K562 (cell line): ENCODE data around the gene GRHPR. TPM values are rescaled to one million over a fixed set of nuclear protein-coding genes. Genes with fewer than 3 reads are reported as not detected.

Experiments
- CHD7 ChIP-seq: fragments of 200-600 bp; sonication (generic); IDR thresholded peaks from one replicate; pipeline ENCODE4 v1.6.1; 2012; ENCODE audit warnings: mild to moderate bottlenecking, low read depth, low read length, inconsistent platforms
- DIDO1 ChIP-seq: fragments of 450-650 bp; IDR thresholded peaks from 2 replicates; pipeline ENCODE4 v1.6.1; 2016; ENCODE audit warnings: low read depth, missing biosample characterization, missing genetic modification characterization
- FOXO4 ChIP-seq: fragments of 450-650 bp; formaldehyde crosslinking; IDR thresholded peaks from 2 replicates; pipeline ENCODE4 v1.4.0; 2020; ENCODE audit warnings: mild to moderate bottlenecking, moderate library complexity
- NFRKB ChIP-seq: fragments of 450-650 bp; IDR thresholded peaks from 2 replicates; pipeline ENCODE4 v1.6.1; 2016; ENCODE audit warnings: low read depth
- THAP7 ChIP-seq: fragments of 250-450 bp; sonication (Bioruptor Pico); IDR thresholded peaks from 2 replicates; pipeline ENCODE4 v1.5.0; 2021
- ZNF445 ChIP-seq: fragments of 250-450 bp; sonication (Bioruptor Pico); IDR thresholded peaks from 2 replicates; pipeline ENCODE4 v1.4.0; 2020; ENCODE audit warnings: low read depth, mild to moderate bottlenecking, moderate library complexity
- polyA plus RNA-seq, 8 experiments: library from polyadenylated mRNA; depleted of rRNA in 4 of 8; stranded (reverse) in 5 of 8; unstranded in 3 of 8; fragments of >200 nt; fragmentation: Nextera tagmentation in 2 of 8; fragmentation: Illumina TruSeq in 1 of 8; extraction: Ambion mirVana in 2 of 8; extraction: Trizol in 1 of 8; gene quantifications; 2 replicates each; pipeline versions ENCODE4 v1.2.1 to v1.2.3, GENCODE V29; 2011 to 2014; ENCODE audit warnings: inconsistent platforms in 1 of 8, missing spikeins in 1 of 8
- total RNA-seq, 7 experiments: library from RNA; depleted of rRNA in 6 of 7; stranded (reverse); fragments of >200 nt in 6 of 7; fragmentation: Illumina TruSeq in 2 of 7; extraction: Trizol in 2 of 7; gene quantifications; 2 replicates each; pipeline versions ENCODE4 v1.2.1 to v1.2.3, GENCODE V29; 2011 to 2021; ENCODE audit warnings: low replicate concordance in 1 of 7
- TF ChIP-seq, protein P1 (sequence below): fragments of 450-650 bp; IDR thresholded peaks from 2 replicates; pipeline ENCODE4 v1.6.1; 2017; ENCODE audit warnings: antibody characterized with exemption, mild to moderate bottlenecking
- TF ChIP-seq, protein P2 (sequence below): fragments of 250-450 bp; sonication (Bioruptor Pico); IDR thresholded peaks from 2 replicates; pipeline ENCODE4 v1.8.0; 2021; ENCODE audit warnings: borderline replicate concordance, mild to moderate bottlenecking, moderate library complexity; ENCODE audit not compliant: poor library complexity, severe bottlenecking

GRHPR gene
- total and polyA plus RNA-seq, 9 of the 15 experiments (the other 6 are each of a cell fraction or from before 2014, with no cell fraction given): 38.9 to 144 (median 120) TPM

- TF ChIP-seq THAP7 (CRISPR knock-in tag): no peak
- TF ChIP-seq ZNF445 (CRISPR knock-in tag): no peak
- TF ChIP-seq FOXO4 (CRISPR knock-in tag): no peak
- TF ChIP-seq, protein P1, sequence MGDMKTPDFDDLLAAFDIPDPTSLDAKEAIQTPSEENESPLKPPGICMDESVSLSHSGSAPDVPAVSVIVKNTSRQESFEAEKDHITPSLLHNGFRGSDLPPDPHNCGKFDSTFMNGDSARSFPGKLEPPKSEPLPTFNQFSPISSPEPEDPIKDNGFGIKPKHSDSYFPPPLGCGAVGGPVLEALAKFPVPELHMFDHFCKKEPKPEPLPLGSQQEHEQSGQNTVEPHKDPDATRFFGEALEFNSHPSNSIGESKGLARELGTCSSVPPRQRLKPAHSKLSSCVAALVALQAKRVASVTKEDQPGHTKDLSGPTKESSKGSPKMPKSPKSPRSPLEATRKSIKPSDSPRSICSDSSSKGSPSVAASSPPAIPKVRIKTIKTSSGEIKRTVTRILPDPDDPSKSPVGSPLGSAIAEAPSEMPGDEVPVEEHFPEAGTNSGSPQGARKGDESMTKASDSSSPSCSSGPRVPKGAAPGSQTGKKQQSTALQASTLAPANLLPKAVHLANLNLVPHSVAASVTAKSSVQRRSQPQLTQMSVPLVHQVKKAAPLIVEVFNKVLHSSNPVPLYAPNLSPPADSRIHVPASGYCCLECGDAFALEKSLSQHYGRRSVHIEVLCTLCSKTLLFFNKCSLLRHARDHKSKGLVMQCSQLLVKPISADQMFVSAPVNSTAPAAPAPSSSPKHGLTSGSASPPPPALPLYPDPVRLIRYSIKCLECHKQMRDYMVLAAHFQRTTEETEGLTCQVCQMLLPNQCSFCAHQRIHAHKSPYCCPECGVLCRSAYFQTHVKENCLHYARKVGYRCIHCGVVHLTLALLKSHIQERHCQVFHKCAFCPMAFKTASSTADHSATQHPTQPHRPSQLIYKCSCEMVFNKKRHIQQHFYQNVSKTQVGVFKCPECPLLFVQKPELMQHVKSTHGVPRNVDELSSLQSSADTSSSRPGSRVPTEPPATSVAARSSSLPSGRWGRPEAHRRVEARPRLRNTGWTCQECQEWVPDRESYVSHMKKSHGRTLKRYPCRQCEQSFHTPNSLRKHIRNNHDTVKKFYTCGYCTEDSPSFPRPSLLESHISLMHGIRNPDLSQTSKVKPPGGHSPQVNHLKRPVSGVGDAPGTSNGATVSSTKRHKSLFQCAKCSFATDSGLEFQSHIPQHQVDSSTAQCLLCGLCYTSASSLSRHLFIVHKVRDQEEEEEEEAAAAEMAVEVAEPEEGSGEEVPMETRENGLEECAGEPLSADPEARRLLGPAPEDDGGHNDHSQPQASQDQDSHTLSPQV: no peak
- no peak for TF ChIP-seq DIDO1 (tag)
- TF ChIP-seq, protein P2, sequence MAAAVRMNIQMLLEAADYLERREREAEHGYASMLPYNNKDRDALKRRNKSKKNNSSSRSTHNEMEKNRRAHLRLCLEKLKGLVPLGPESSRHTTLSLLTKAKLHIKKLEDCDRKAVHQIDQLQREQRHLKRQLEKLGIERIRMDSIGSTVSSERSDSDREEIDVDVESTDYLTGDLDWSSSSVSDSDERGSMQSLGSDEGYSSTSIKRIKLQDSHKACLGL (CRISPR knock-in tag): no peak
- no peak for TF ChIP-seq CHD7
- peak; percentile 34; the same call in 1 of the 2 replicates for TF ChIP-seq NFRKB
Measured at GRCh38 chr9:37466037-37466709, 43.7 kb downstream of the GRHPR start (continued).
